ENCODE results near the gene SHPK. TPM values are rescaled to one million over a fixed set of nuclear protein-coding genes. Genes with fewer than 3 reads are reported as not detected.

SHPK gene
- total and polyA plus RNA-seq, 2 of the 4 experiments (the other 2 are of a cell fraction) = 11.1 to 14.3 TPM

DNA sequence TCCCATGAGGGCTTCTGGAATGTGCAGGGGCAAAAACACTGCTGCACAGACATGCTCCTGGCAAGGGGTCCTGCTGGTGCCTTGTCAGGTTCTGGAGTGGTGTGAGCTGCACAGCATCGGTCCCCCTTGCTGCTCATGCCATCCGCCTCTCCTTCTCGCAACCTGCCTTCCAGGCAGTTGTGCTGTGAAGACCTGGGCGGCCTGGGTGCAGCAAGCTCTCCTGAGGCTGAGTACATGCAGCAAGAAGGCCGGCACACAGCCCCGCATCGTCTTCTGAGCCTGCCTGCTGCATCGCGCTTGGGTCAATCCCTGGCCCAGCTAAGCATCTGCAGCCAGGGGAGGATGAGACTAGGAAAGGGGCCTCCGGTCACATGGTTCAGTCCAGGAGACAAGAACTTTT, 26.4 kb downstream of the SHPK start:
- CTCF ChIA-PET = no interaction called here

More for the DNA sequence above, 26.4 kb downstream of the SHPK start:
- Histone ChIP-seq H2BK5ac (ENCODE audit: low read depth, low read length, poor library complexity, severe bottlenecking) (no peak overlapping the region), H3K14ac (replicated peaks; ENCODE audit: low read depth, low read length) (no peak overlapping the region), H3K4me2 (ENCODE audit: low read depth, low read length) (no peak overlapping the region), H2BK20ac (ENCODE audit: low read depth, low read length) (no peak overlapping the region), H4K5ac (ENCODE audit: low read depth, low read length) (no peak overlapping the region), H3K23ac (ENCODE audit: low read depth, low read length) (no peak overlapping the region), H3K36me3 (ENCODE audit: control insufficient read depth, insufficient read depth, low read length) (peaks cover 35% of the 10 kb centered on the region), H3K56ac (ENCODE audit: extremely low read depth, insufficient read depth, low read length) (no peak overlapping the region), H3K18ac (ENCODE audit: low read depth, low read length) (no peak overlapping the region), H2AK9ac (replicated peaks; ENCODE audit: low read depth, low read length, poor library complexity) (peak overlapping the region; percentile 31), H3K9me3 (ENCODE audit: control insufficient read depth, insufficient read depth, low read length) (no peaks in the 10 kb centered on the region), H2BK120ac (ENCODE audit: low read depth, low read length) (no peak overlapping the region), H3K27ac (ENCODE audit: insufficient read depth, low read length) (no peak overlapping the region), H3K9me1 (ENCODE audit: insufficient read depth, low read length) (peaks cover 3% of the 10 kb centered on the region; the same call in 1 of the 2 replicates), H3K4ac (ENCODE audit: low read depth, low read length) (no peak overlapping the region), H4K8ac (ENCODE audit: low read depth in 2 of 2, low read length in 2 of 2) (no peak overlapping the region), H3K9ac (ENCODE audit: low read depth, low read length) (no peak overlapping the region), H3K4me1 (ENCODE audit: control insufficient read depth, insufficient read depth, low read length) (no peaks in the 10 kb centered on the region), H2AK5ac (ENCODE audit: low read depth, low read length) (no peak overlapping the region), H4K91ac (ENCODE audit: insufficient read depth, low read depth, low read length) (no peak overlapping the region), H4K20me1 (ENCODE audit: insufficient read depth, low read length) (no peaks in the 10 kb centered on the region), H3K27me3 (ENCODE audit: control insufficient read depth, insufficient read depth, low read length) (no peaks in the 10 kb centered on the region), H3K4me3 (ENCODE audit: insufficient read depth, low read depth, low read length) (no peak overlapping the region), H2AFZ (replicated peaks; ENCODE audit: low read length, poor library complexity) (no peak overlapping the region), H2BK15ac (ENCODE audit: low read depth, low read length) (no peak overlapping the region), H3K79me1 (ENCODE audit: low read depth in 1 of 2, low read length in 2 of 2) (peaks cover 0 to 3% of the 10 kb centered on the region in 2 experiments; a peak in 2 of 4 replicates)
- dilution Hi-C loops (cut with HindIII; ENCODE audit: low sequenced_read_pairs, unreplicated experiment) = no loop called here
- no TSS peak for BruUV-seq (replicated peaks)
- ATAC-seq (ENCODE audit: low read depth) = no peak
- in situ Hi-C loops (cut with MboI; ENCODE audit: low sequenced_read_pairs) = no loop called here
- POLR2A ChIA-PET (ENCODE audit: unreplicated experiment) = no interaction called here
- no peak for DNase-seq
- TF ChIP-seq RAD21 (IDR thresholded peaks at IDR 0.05; ENCODE audit: low read length) (no peak), CEBPB (IDR thresholded peaks at IDR 0.05; ENCODE audit: low read depth, low read length) (no peak), NFE2L2 (IDR thresholded peaks at IDR 0.05; ENCODE audit: low read depth, low read length) (no peak), FOS (IDR thresholded peaks at IDR 0.05; ENCODE audit: low read depth, low read length) (no peak), CHD1 (IDR thresholded peaks at IDR 0.05; ENCODE audit: low read depth, low read length) (no peak), POLR2A (IDR thresholded peaks at IDR 0.05; ENCODE audit: low read depth, low read length) (no peak), MAZ (IDR thresholded peaks at IDR 0.05; ENCODE audit: borderline replicate concordance, low read depth, low read length) (no peak), MXI1 (IDR thresholded peaks at IDR 0.05; ENCODE audit: borderline replicate concordance, low read depth, low read length) (no peak)
- TF ChIP-seq, protein P1, sequence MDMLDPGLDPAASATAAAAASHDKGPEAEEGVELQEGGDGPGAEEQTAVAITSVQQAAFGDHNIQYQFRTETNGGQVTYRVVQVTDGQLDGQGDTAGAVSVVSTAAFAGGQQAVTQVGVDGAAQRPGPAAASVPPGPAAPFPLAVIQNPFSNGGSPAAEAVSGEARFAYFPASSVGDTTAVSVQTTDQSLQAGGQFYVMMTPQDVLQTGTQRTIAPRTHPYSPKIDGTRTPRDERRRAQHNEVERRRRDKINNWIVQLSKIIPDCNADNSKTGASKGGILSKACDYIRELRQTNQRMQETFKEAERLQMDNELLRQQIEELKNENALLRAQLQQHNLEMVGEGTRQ (IDR thresholded peaks at IDR 0.05; ENCODE audit: low read depth, low read length) = no peak
- intact Hi-C loops (cut with micrococcal nuclease) = no loop called here
- 100% methylated on average over 6 of the region's 10 CpGs; no CpG with 5 or more reads in 1 of the 2 experiments for WGBS, 2 experiments (ENCODE audit: extremely low coverage in 2 of 2, insufficient read length in 1 of 2)
